DOHH2 (cell line): ENCODE results near the gene PNN.

Source experiments
- CTCF ChIP-seq: fragments of 200-600 bp; sonication (generic); IDR thresholded peaks from one replicate; pipeline ENCODE4 v1.5.1; 2014; ENCODE audit warnings: antibody characterized with exemption, mild to moderate bottlenecking, low read depth, low read length; ENCODE audit not compliant: poor library complexity, severe bottlenecking
- EZH2phosphoT487 ChIP-seq: fragments of 200-600 bp; sonication (generic); IDR thresholded peaks from 2 replicates; pipeline ENCODE4 v1.6.1; 2017; ENCODE audit warnings: borderline replicate concordance, mild to moderate bottlenecking, antibody characterized with exemption, low read length, moderate library complexity, mixed read lengths

- TF ChIP-seq CTCF (no peak), EZH2phosphoT487 (no peak)
Observed at GRCh38 chr14:39157491-39157890, 17.6 kb upstream of the PNN start.
